ENCODE results near the gene CCDC57. TPM values are rescaled to one million over a fixed set of nuclear protein-coding genes. Genes with fewer than 3 reads are reported as not detected.

CCDC57 gene
- total and polyA plus RNA-seq, 9 of the 15 experiments (the other 6 are each of a cell fraction or from before 2014, with no cell fraction given) = 0.83 to 36.2 (median 13.6) TPM

DNA sequence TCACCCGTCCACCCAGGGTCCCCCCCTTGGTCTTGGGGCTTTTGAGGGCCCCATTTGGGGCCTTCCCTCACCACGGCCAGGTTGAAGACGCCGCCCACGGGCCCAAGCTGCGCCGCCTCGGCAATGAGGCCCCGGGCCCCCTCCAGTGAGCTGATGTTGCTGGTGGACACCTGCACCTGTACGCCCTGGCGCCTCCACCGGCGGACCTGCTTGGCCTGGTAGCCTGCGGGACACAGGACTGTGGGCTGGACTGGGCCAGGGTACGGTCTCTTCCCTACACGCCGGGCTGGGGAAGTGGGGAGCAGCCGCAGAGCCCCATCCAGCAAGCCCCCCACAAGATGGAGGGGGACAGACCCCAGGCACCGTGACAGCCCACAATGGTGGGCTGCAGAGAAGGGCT lies 130.2 kb downstream of the CCDC57 start:
- Histone ChIP-seq H3K27me3 (ENCODE audit: control insufficient read depth in 2 of 2, insufficient read depth in 2 of 2, low read length in 2 of 2) (no peaks in the 10 kb centered on the region), H3K9ac (ENCODE audit: insufficient read depth in 1 of 2, low read depth in 2 of 2, low read length in 2 of 2) (no peak overlapping the region; a peak in 1 of 4 replicates), H3K4me3 (no peak overlapping the region), H3K27ac (ENCODE audit: extremely low read depth, low read depth, low read length) (no peak overlapping the region), H3K36me3 (ENCODE audit: control insufficient read depth, insufficient read depth, low read length) (peaks cover 98% of the 10 kb centered on the region; the same call in 2 of the 3 replicates), H2AFZ (ENCODE audit: low read depth, low read length) (no peak overlapping the region), H3K4me2 (ENCODE audit: insufficient read depth, low read length) (no peak overlapping the region), H3K9me1 (ENCODE audit: control insufficient read depth, insufficient read depth, low read length) (no peaks in the 10 kb centered on the region), H3K79me2 (ENCODE audit: control insufficient read depth, insufficient read depth, low read length) (no peaks in the 10 kb centered on the region; the same call in 2 of the 3 replicates), H4K20me1 (replicated peaks; ENCODE audit: control insufficient read depth, insufficient read depth, low read length) (peaks cover 31% of the 10 kb centered on the region), H3K9me3 (replicated peaks; ENCODE audit: control insufficient read depth, insufficient read depth, low read depth, low read length) (no peaks in the 10 kb centered on the region), H3K4me1 (replicated peaks in 1 of 2; ENCODE audit: control insufficient read depth in 2 of 2, insufficient read depth in 2 of 2, low read length in 2 of 2) (peaks cover 0 to 76% of the 10 kb centered on the region in 2 experiments; a peak in 2 of 5 replicates)
- intact Hi-C loops (cut with micrococcal nuclease) (no loop called here), in situ Hi-C loops (cut with MboI) (no loop called here)
- no peak for DNase-seq (ENCODE audit: extremely low read depth in 1 of 4, low spot score in 3 of 4)
- TF ChIP-seq ZNF436 (CRISPR knock-in tag; IDR thresholded peaks at IDR 0.05) (no peak), POLR2A (conservative IDR thresholded peaks at IDR 0.05) (peak; percentile 48), POLR2G (IDR thresholded peaks at IDR 0.05; ENCODE audit: low read depth, low read length) (peak; percentile 55), RBFOX2 (IDR thresholded peaks at IDR 0.05; ENCODE audit: low read depth, low read length) (peak; percentile 73)
- BruUV-seq (replicated peaks) = no TSS peak
- ATAC-seq = no peak
- no peak for FAIRE-seq
- POLR2A ChIA-PET = interaction anchor here (1.1 to 1.7 kb wide), 4 partner anchors 10 to 16 kb away, joined by 3 to 8 read pairs (median 6); partner anchors contain the start of gene FASN
- 93% methylated on average over 12 of the region's 19 CpGs for WGBS (ENCODE audit: insufficient coverage, low coverage, missing lambda C conversion rate)
- CTCF ChIA-PET (ENCODE audit: low intra/inter-chr PET ratio) = no interaction called here

DNA sequence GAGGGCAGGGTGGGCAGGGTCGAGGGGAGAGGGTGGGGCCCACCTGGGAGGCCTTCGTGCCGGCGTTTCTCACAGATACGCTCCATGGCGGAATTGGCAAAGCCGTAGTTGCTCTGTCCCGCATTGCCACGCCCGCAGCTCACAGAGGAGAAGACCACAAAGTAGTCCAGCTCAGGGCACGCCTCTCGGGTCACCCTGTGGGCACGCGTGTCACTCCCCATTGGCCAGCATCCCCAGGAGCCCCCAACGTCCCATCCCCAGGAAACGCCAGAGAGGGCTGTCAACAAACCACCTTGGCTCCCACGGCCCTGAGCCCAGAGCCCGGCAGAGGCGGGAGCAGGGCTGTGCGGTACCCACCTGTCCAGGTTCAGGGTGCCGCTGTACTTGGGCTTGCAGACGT lies 130.7 kb downstream of the CCDC57 start:
- H3K9ac ChIP-seq (ENCODE audit: insufficient read depth in 1 of 2, low read depth in 2 of 2, low read length in 2 of 2) = no peak overlapping the region
- peaks cover 1% of the 10 kb centered on the region for H3K9me1 ChIP-seq (ENCODE audit: control insufficient read depth, insufficient read depth, low read length)
- no peaks in the 10 kb centered on the region for H3K9me3 ChIP-seq (replicated peaks; ENCODE audit: control insufficient read depth, insufficient read depth, low read depth, low read length)
- H3K27me3 ChIP-seq (ENCODE audit: control insufficient read depth in 2 of 2, insufficient read depth in 2 of 2, low read length in 2 of 2) = no peaks in the 10 kb centered on the region
- FAIRE-seq (no peak), DNase-seq (ENCODE audit: extremely low read depth in 1 of 4, low spot score in 3 of 4) (no peak), ATAC-seq (no peak)
- peaks cover 32% of the 10 kb centered on the region for H4K20me1 ChIP-seq (replicated peaks; ENCODE audit: control insufficient read depth, insufficient read depth, low read length)
- no peaks in the 10 kb centered on the region; the same call in 2 of the 3 replicates for H3K79me2 ChIP-seq (ENCODE audit: control insufficient read depth, insufficient read depth, low read length)
- no peak overlapping the region for H2AFZ ChIP-seq (ENCODE audit: low read depth, low read length)
- peaks cover 0 to 81% of the 10 kb centered on the region in 2 experiments; a peak in 2 of 5 replicates for H3K4me1 ChIP-seq (replicated peaks in 1 of 2; ENCODE audit: control insufficient read depth in 2 of 2, insufficient read depth in 2 of 2, low read length in 2 of 2)
- in situ Hi-C loops (cut with MboI) (no loop called here), intact Hi-C loops (cut with micrococcal nuclease) (no loop called here)
- H3K4me3 ChIP-seq = no peak overlapping the region
- CTCF ChIA-PET (ENCODE audit: low intra/inter-chr PET ratio) = no interaction called here
- H3K36me3 ChIP-seq (ENCODE audit: control insufficient read depth, insufficient read depth, low read length) = peaks cover 93% of the 10 kb centered on the region; the same call in 2 of the 3 replicates
- 91% methylated on average over 10 of the region's 22 CpGs for WGBS (ENCODE audit: insufficient coverage, low coverage, missing lambda C conversion rate)
- BruUV-seq (replicated peaks) = no TSS peak
- H3K4me2 ChIP-seq (ENCODE audit: insufficient read depth, low read length) = no peak overlapping the region
- POLR2A ChIA-PET = interaction anchor here (0.7 to 1.9 kb wide), 7 partner anchors 8 to 389 kb away, joined by 3 to 8 read pairs (median 5); partner anchors contain the start of gene FASN
- TF ChIP-seq SMARCB1 (IDR thresholded peaks at IDR 0.05; ENCODE audit: insufficient read length, low read depth) (no peak), RBFOX2 (IDR thresholded peaks at IDR 0.05; ENCODE audit: low read depth, low read length) (0 out of 2 replicates have a peak, but pooled peaks have one; percentile 3), ZNF696 (CRISPR knock-in tag; conservative IDR thresholded peaks at IDR 0.05) (no peak), ZNF583 (CRISPR knock-in tag; IDR thresholded peaks at IDR 0.05) (no peak), CBFA2T2 (conservative IDR thresholded peaks at IDR 0.05) (no peak), POLR2G (IDR thresholded peaks at IDR 0.05; ENCODE audit: low read depth, low read length) (peak; percentile 3), ZNF232 (CRISPR knock-in tag; IDR thresholded peaks at IDR 0.05) (no peak)
- TF ChIP-seq, protein P1, sequence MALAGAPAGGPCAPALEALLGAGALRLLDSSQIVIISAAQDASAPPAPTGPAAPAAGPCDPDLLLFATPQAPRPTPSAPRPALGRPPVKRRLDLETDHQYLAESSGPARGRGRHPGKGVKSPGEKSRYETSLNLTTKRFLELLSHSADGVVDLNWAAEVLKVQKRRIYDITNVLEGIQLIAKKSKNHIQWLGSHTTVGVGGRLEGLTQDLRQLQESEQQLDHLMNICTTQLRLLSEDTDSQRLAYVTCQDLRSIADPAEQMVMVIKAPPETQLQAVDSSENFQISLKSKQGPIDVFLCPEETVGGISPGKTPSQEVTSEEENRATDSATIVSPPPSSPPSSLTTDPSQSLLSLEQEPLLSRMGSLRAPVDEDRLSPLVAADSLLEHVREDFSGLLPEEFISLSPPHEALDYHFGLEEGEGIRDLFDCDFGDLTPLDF (CRISPR knock-in tag; IDR thresholded peaks at IDR 0.05) = no peak
- no peak overlapping the region for H3K27ac ChIP-seq (ENCODE audit: extremely low read depth, low read depth, low read length)
